GM18909 (cell line): ENCODE results near the gene LGALS8.

Experiments used
- ATAC-seq: cut with Tn5 transposase; IDR thresholded peaks from one replicate; pipeline ENCODE4 v1.9.1; 2021; ENCODE audit warnings: mild to moderate bottlenecking; ENCODE audit not compliant: unreplicated experiment, poor library complexity

The LGALS8 gene

DNA sequence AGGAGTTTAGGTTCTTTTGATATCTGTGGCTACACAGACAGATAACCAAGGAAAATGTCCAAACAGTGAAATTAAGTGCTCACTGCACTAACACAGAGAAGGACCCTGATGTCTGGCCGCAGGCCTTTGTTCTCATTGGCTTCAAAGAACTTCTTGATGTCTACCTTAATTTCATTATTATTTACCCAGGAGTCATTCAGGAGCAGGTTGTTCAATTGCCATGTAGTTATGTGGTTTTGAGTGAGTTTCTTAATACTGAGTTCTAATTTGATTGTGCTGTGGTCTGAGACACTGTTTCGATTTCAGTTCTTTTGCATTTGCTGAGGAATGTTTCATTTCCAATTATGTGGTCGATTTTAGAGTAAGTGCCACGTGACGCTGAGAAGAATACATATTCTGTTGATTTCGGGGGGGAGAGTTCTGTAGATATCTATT is 15.2 kb upstream of the LGALS8 start:
- peak; percentile 46 for ATAC-seq

DNA sequence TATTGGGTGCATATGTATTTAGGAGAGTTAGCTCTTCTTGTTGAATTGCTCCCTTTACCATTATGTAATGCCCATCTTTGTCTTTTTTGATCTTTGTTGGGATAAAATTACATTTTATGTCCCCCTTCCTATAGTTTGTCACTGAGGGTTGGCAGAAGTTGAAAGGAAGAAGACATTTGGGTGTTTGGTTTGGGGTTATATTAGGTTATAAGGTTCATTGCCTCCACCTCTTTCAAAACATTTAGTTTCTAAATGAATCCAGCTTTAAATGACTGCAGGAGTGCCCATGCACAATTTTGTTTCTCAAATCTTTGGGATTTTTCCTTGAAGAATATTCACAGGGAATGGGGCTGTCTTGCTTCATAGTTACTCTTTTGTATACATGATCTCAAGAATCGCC is 14.6 kb upstream of the LGALS8 start:
- no peak for ATAC-seq

DNA sequence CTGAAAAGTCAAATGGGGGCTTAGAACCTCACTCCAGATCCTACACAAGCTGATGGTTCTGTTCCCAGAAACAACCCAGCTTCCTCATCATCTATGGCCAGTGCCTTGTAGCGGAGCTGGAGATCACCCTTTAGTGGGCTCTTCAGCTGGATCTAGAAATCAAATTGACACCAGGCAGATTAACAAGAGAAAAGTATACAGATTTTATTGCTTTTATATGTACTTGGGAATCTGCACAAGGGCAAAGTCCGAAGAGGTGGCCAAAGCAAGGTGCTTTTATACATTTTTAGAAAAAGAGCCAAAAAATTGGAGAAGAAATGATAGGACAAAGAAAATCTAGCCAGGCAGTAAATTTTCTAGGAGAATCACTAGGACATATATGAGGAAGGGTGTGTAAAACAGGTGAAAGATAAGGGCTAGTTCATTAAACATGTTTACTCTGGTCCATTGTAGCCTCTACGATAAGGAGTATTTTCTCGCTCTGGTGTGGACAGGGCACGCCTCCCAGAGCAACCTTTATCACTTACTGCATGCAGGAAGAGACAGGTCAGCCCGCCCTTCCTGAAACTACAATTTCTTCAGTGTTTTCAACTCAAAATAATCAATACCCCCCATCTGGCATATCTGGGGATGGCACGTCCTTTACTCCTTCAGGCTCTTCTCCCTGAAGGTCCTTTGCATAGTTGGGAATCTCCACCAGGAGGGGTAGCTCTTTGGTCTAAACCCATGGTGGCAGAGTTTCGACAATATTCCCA is 14.0 kb upstream of the LGALS8 start:
- no peak for ATAC-seq

DNA sequence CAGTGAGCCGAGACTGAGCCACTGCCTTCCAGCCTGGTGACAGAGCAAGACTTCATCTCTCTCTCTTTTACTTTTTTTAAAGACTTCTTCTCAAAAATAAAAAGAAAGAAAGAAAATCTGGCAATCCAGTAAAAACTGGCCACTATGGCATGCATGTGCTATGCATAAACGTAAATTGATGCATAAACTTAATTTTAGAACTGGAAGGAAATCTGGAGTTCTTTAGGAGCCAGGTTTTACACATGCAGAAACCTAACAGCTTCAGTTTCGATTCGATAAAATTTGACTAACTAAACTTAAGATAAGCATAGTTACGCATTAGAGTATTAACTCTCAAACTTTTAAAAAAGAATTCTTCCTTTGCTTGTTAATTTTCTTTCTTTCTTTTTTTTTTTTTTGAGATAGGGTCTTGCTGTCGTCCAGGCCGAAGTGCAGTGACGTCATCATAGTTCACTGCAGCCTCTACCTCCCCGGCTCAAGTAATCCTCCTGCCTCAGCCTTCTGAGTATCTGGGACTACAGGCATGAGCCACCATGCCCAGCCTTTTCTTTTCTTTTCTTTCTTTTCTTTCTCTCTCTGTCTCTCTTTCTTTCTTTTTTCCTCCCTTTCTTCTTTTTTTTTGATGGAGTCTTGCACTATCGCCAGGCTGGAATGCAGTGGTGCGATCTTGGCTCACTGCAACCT is 11.9 kb upstream of the LGALS8 start:
- ATAC-seq: no peak

DNA sequence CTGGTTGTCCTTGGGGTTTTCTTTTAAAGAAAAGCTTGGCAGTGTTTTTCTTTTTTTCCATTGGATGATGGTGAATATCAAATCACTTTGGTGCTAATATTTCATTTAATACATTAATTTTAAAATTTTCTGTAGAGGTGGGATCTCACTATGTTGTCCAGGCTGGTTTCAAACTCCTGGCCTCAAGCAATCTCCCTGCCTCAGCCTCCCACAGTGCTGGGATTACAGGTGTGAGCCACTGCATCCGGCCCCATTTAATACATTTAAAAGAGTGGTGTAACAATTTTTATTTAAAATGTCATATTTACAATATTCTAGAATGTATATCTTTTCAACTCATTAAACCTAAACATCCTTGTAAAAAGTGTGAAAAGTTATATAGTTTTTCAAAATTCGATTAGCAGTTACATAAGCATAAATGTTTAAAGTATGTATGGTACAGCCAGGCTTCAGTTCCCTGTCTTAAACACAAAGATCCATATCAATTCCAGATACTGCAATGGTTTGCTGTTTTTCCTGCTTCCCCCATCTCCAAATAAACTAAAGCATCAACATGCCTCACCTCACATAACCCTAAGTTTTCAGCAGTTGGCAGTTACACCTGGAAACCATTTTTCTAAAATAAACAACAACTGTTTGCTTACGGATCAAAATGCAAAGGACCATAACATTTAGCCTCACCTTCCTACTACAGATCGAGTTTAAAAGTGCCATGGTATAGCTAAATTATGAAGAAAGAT is 8.9 kb upstream of the LGALS8 start:
- no peak for ATAC-seq

DNA sequence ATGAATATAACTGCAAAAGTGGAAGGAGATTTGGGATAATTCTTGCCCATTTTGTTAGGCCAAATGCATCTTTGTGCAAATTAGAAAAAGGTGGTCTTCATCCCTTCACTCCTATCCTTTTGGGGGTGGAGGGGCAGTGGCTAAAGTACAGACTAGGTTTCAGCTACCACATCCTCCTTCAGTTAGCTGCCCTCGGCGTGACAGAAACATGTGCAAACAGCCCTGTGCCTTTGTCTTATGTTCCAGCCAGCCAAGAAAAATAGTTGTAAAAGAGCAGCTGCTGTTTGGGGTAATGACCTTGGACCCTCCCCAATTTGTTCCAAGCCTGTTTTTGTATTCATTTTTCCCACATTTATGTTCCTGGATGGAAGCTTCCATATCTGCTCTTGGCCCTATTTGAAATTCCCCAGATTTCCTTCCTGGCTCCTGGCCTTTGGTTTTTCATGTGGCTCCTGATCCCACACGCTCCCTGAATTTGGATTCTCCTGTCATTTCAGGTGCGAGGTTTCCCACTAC is 8.3 kb upstream of the LGALS8 start:
- ATAC-seq: no peak

DNA sequence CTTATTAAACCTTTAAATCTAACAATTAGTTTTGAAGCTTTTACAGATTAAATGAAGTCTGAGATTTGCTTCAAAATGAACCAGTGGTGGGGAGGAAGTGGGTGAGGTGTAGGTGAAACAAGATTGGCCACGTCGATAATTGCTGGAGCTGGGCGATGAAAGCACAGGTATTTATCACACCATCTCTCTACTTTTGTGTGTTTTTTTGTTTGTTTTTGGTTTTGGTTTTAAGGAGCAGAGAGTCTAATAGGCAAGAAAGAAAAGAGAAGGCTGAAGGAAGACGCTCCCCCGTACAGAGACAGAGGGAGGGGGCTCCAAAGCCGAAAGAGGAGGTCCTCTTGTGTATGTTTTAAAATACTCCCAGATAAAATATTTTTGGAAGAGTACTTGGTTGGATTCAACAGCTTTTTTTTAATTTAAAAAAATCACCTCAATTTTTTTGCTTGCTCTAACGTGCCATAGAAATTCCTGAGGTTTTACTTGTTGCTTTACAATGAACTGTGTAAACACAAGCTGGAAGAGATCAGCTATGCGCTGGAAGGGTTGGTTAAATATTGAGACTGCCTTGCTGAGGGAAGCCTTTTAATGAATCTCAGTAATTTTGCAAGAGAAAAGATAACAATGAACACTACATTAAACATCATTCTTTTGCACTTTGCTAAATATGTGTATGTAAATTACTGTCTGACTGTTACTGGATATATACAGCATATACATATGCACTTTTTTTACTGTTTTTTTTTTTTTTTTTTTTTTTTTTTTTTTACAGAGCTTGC is 6.7 kb upstream of the LGALS8 start:
- no peak for ATAC-seq

DNA sequence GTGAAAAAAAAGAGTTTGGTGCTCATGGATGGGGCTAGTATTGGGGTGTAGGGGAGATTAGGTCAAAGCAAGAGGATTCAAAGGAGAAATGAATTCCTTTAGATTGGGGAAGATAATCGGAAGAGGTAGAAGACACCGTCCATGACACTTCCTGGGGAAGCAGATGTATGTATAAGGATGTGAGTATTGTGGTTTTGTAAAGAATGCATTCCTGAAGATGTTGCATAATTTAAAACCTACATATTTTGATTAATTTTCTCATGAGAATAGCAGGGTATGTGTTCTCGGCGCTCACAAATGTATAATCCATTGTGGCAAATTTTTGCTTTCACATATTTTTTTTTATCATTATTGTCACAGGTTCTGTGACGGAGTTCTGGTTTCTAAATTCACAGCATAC is 5.5 kb upstream of the LGALS8 start:
- ATAC-seq: no peak

DNA sequence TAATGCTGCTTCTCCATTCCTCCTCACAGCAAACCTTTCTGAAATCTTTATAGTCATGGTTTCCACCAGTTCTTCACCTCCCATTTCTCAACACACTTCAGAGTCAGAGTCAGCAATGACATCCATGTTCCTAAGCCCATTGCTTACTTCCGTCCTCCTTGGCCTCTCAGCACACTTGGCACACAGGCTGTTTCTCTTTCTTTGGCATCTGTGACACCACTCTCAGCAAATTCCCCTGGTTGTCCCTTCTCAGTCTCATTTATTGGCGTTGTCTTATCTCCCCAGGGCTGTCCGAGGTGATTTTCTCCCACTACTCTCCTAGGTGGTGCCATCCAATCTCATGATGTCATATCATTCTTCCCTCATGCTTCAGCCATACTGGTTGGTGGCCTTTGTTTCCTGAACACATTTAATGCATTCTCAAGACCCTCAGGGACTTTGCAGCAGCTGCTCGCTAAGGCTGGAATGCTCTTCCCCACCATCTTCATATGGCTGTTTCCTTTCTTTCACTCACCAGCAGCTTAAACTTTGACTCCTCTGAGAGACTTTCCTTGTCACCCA is 3.3 kb upstream of the LGALS8 start:
- ATAC-seq: no peak

DNA sequence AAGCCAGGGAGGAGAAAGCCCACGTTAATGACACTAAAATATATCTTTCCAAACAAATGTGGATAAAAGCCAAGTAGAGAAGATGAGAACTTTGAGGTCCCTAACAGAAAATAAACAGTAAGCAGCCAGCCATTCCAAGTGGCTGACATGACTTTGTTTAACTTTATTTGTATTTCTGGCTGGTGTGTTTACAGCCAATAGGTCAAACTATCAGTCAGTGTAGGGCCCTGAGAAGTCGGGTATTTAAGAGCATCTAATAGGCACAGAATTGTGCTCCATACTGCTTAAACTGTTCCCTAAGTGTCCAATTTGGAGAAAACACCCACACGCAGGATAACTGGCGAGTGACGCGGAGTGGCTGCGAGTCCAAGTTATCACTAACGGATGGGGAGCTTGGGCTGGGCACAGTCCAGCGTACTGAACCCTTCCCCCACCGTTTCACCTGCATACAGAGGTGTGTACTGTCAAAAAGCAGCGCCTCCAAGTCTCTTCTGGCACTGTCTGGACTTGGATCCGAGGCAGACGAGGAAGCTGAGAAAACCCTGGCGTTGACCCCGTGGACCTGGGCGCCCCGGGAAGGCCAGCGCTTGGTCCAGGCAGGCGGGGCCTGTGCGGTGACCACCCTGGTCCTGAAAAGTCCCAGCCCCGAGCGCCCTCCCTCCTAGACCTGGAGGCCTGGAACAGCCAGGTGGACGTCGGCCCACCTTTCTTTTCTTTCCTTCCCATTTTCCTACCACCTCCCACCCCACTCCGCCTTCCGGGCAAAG is 662 bp upstream of the LGALS8 start:
- peak; percentile 10 for ATAC-seq

DNA sequence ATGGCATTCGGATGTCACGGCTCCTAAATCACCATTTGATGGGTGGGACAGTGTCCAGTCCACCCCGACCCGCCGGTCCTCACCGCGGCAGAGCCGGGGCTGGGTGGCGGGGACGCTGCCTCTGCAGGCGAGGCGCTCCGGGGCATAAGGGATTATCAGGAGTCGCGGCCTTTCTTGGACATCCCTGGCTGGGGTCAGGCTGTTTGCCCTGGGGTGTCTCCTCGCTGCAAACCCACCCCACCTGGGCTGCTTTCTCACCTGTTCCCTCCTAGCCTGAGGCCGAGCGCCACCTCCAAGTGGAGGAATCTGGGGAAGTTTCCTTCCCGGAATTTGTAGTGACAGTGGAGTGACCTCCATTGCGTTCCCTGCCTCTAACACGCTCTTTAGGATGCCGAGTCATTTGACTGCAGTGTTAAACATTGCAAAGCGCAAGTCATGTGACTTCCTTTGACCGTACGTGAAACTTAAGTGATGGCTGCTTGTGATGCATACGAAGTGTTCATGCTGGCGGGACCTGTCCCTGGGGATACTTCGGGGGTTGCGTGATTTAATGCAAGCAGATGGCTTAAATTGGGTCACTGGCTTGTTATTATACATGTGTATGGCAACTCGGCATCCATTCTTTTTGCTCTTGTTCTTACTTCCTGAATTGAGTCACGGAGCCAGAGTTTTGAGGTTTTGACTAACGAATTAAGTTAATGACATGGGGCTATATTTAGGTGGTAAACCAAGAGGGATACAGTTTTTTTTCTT is 536 bp downstream of the LGALS8 start:
- peak; percentile 92 for ATAC-seq

DNA sequence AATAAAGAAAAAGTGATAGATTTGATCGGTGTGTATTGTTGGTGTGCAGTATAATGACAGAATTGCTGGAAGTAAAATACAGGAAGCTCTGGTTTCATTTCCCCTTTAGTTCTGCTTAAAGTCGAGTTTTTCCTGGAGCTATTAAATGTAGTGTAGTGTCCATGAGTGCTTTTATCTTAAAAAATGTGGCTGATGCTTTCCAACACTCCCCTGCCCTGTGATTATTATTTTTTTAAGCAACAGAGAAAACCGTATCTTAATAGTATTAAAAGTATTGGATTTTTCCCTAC is 1.1 kb downstream of the LGALS8 start:
- ATAC-seq: peak; percentile 1

DNA sequence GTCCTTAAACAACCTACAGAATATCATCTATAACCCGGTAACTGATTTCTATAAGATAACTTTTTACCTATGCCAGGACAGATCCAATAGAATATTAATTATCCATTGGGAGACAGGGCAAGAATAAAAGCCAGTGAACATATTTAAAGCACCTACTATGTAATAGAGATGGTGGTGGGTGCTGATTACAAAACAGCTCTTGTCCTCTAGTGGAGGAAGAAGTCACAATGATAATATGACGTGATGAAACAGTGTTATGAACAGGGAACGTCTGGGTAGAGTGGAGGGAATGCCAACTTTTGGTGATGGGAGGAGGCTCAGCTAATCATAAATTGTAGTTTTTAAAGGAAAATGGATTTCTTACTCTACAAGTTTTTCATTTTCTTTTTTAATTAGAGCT is 2.3 kb downstream of the LGALS8 start:
- ATAC-seq: no peak

DNA sequence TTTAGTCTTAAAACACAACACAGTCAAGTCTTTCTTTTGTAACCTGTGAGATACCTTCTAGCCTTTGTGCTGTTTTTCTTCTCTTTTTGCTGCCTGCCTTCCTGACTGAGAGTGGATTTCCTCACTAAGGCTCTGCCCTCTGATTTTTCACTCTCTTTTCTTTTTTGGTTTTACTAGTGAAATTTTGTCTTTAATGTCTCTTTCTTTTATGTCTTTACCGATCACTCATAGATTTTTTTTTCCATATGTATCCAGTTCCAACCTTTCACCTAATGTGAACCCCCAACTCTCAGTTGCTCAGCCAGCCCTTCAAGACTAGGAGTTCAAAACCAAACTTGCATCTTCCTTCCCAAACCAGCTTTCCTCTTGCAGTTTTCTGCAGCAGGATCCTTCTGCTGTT is 6.5 kb downstream of the LGALS8 start:
- ATAC-seq: no peak

DNA sequence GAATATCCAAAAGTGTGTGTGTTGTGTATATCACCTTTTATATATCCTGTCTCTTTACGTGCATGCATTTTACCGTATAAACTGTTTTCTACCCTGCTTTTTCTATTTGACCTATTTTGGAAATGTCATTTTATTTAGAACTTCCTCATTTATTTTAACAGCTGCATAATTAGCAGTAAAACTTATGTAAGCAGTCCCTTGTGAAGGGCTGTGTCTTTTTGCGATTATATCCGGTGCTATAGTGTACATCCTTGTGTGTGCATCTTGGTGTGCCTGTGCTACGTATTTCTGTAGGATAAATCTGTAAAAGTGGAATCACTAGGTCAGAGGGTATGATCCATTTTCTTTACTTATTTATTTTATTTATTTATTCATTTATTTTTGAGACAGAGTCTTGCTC is 7.2 kb downstream of the LGALS8 start:
- no peak for ATAC-seq

DNA sequence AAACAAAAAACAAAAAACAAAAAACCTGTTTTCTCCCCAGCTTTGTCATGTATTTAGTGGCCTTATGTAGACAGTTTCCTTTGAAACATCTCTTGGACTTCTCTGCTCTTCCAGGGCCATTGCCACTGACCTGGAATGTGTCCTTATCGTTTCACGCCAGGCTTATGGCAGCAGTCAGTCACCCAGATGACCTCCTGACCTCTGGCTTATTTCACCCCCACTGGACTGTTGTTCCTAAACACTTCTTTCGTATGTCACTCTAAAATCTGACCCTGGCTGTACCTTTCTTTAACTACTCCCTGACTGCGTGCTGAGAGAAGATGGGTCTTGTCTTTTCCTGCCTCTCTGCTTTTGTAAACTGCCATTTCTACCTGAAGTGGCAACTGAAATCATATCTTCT is 9.1 kb downstream of the LGALS8 start:
- ATAC-seq: no peak

DNA sequence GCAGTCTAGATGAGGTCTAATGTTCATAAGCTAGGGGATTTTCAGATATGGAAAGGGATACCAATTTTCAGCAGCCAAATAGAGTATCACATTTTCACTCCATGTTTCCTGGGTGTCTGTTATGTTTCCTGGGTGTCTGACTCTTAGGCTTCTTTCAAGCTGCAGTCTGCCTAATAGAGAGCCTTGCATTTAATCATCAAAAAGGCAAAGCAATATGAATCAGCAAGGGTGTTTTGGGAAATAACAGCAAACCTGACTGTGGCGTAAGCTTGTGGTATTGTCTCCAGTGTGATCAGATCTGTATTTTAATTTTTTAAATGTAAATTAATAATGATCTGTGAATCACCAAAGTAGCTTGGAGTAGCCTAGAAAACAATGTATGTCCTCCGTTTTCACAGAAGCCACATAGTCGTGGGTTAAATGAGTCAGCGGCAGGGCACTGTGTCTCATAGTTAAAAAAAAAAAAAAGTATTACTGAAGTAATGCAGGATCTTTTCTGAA is 10.4 kb downstream of the LGALS8 start:
- no peak for ATAC-seq

DNA sequence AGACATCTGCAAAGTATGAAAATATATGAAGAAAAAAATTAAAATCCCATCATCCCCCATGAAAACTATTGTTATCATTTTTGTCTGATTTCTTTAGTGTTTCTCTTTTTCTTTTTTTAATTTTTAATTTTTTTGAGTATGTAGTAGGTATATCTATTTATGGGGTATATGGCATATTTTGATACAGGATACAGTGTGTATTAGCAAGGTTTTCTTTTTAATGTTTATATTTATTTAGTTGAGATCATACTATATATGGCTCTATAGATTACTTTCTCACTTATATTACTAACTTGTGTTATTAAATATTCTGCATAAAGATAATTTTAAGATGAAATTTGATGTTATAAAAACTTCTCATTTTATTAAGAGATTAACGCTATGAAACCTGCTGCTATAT is 11.4 kb downstream of the LGALS8 start:
- no peak for ATAC-seq
